Putamen (tissue), 1 donor: ENCODE data around the gene PRICKLE1.

Experiments used
- DNase-seq: peaks from one replicate; pipeline ENCODE4 v3.0.0-alpha.2; 2016; ENCODE audit warnings: low spot score

The PRICKLE1 gene

GRCh38 chr12:42588524-42589464 lies 752 bp downstream of the PRICKLE1 start:
- DNase-seq = peak; percentile 12

GRCh38 chr12:42587601-42588523 lies 1.7 kb downstream of the PRICKLE1 start:
- DNase-seq = peak; percentile 1

DNA sequence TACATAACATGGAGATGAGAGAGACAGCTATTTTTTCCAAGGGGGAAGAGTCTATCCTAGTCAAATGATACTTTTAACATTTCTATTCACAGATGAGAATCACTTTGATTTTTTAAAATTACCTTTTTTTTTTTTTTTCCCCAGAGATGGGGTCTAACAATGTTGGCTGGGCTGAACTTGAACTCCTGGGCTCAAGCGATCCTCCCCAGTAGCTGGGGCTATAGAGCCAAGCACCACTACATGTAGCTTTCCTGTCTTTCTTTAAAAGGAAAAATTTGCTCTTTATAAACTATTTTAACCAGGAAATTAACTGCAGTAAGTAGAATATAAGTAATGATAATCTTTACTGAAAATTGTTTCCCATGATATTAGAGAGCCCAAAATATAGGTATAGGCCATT lies 3.3 kb downstream of the PRICKLE1 start:
- no peak for DNase-seq

- no peak for DNase-seq
These were observed 3.7 kb downstream of the PRICKLE1 start for GRCh38 chr12:42585841-42586216.

GRCh38 chr12:42585154-42585840 lies 4.2 kb downstream of the PRICKLE1 start:
- DNase-seq = no peak

DNA sequence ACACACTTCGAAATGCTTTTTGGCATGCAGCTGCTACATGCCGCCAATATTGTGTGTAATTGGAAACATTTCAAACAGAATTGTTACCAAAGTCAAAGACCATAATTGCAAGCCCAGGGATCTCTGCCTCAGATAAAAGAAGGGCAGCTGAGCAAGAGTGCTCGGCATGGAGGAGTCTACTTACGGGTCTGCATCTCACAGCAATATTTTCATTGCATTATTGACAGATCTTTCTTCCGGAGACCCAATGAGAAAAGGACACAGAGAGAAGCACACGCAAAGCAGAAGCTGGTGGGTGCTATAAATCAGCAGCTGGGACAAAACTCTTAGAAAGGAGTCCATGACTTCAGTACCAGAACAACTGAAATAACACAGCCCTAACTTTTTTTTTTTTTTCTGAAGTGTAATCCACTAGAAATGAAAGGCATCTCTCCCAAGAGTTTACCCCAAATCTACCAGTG lies 4.9 kb downstream of the PRICKLE1 start:
- DNase-seq = no peak

GRCh38 chr12:42583016-42583415 lies 6.5 kb downstream of the PRICKLE1 start:
- no peak for DNase-seq

DNA sequence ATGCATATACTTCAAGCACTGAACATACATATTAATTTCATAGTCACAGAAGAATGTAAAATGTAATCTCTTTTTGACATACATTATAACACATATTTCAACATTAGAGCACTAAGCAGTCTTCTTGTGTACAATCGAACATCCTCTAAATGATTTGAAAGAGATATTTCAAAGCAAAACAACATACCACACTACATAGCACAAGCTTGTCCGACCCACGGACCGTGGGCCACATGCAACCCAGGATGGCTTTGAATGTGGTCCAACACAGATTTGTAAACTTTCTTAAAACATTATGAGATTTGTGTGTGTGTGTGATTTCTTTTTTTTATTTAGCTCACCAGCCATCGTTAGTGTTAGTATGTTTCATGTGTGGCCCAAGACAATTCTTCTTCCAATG lies 7.0 kb downstream of the PRICKLE1 start:
- DNase-seq = no peak

DNA sequence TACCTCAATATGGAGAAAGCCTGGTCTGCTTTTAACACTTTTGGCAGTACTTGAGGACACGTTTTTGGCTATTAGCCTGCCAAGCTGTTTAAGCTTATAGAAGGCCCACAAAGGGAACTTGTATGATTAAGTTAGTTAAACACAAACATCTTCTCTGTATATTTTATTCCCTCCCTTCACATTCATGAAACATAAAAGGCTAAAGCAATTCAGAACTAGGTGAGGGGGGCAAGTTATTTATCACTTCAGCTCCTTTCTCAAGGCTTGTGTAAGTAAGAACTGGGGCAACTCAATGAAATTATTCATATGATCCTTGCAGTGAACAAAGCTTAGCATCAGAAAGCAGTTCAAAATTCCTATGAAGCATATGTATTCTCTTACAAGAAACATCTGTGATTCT lies 7.5 kb downstream of the PRICKLE1 start:
- DNase-seq = no peak

- no peak for DNase-seq
These were observed 13.2 kb downstream of the PRICKLE1 start for GRCh38 chr12:42576374-42576773.

GRCh38 chr12:42575717-42576116 lies 13.8 kb downstream of the PRICKLE1 start:
- no peak for DNase-seq

- no peak for DNase-seq
These were observed 14.7 kb downstream of the PRICKLE1 start for GRCh38 chr12:42574851-42575266.

- DNase-seq = no peak
These were observed 18.1 kb downstream of the PRICKLE1 start for GRCh38 chr12:42571327-42572009.

DNA sequence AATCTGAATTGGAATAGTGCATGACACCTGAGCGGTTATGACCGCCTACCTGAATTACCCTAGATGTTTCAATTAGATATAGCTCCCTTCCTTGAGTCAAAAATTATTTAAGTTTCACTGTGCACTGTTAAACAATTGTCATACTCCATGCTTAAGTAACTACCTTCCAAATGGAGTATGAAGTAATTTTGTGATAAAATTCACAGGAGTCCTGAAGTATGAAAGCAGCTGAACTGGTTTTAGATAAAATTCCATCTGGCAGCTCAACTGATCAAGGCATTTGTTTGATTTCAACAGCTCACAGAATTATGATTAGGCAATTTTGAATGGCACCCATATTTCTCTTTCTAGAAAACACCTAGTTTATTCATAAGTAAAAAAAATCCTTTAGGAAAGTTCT lies 19.5 kb downstream of the PRICKLE1 start:
- no peak for DNase-seq

- DNase-seq = peak; percentile 18
These were observed 20.3 kb downstream of the PRICKLE1 start for GRCh38 chr12:42568952-42569915.

DNA sequence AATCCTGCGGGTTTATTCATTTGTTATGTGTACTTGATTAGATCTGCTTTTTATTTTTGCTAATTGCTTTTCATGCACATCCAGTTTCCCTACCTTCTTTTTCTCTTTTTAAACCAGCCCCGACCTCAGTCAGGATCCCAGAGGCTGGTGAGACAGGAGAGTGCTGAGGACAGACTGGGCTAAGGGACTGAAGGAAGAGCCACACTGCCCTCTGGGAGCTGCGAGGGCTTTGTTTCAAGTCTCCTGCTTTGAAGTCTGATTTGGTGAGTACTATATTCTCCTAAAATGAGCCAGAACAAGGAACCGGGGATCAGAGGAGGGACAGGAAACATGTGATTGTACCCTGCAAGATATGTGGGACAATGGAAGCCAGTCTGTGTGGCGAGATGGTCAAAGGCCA lies 23.9 kb downstream of the PRICKLE1 start:
- no peak for DNase-seq

GRCh38 chr12:42564996-42565395 lies 24.6 kb downstream of the PRICKLE1 start:
- DNase-seq = no peak

DNA sequence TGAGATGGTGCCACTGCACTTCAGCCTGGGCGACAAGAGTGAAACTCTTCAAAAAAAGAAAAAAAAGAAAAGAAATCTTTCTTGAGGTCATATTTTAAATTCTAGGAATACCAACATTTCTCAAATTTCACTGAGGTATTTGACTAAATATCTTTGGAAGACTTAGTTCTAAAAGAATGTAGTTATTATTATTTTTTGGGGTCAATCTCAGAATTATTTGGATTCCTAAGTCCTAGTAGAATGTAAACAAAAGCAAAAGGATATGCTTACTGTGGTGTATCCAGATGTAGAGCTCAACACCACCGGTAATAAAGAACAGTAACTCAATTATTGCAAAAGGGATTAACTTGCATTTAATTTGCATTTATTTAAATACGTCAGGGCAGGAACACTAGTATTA lies 25.0 kb downstream of the PRICKLE1 start:
- no peak for DNase-seq

DNA sequence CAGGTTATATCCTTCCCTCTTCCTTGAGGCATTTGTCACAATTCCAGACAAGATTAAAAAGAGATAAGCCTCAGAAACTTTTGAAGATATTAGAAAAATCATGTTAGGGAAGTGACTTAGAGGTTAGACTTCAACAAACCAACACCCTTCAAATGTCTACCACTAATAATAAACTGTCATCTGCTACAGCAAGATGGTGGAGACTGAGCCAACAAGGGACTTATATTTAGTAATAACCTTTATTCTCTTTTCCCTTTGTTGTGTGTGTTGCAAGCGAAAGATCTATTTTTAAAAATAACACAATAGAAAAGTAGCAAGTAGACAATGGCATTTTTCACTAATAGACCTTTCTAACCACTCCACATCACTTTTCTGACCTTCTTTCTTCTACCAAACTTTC lies 28.6 kb downstream of the PRICKLE1 start:
- no peak for DNase-seq

- no peak for DNase-seq
These were observed 31.9 kb downstream of the PRICKLE1 start for GRCh38 chr12:42557586-42558172.
